Common myeloid progenitor, CD34-positive (primary cell): ENCODE measurements around the gene G6PC3.
A peak's percentile ranks its signal among the peaks of the same experiment; 100 is the strongest.
"Not testable (repeated sequence)": the region's sequence is repeated elsewhere in the genome, so short reads cannot be mapped to it uniquely, and the experiment has no call there.

ENCODE experiments used
- CTCF ChIA-PET: fragments of 350-600 bp; sonication (Branson Sonifier 250); formaldehyde crosslinking; loops from one replicate; lab custom pipeline; 2021; ENCODE audit warnings: antibody characterized with exemption; lab: Charles Lee
- POLR2A ChIA-PET: fragments of 350-600 bp; sonication (Branson Sonifier 250); formaldehyde crosslinking; loops from one replicate; lab custom pipeline; 2021; ENCODE audit warnings: antibody characterized with exemption; lab: Charles Lee
- DNase-seq, 3 donors: peaks; one replicate each; pipeline versions ENCODE4 v3.0.0 to v3.0.0-alpha.2; 2013
- H3K27ac ChIP-seq, 2 experiments: 1 replicate in 1 of 2; 2 replicates in 1 of 2; pipeline ENCODE4 v1.7.0; 2013; ENCODE audit warnings: inconsistent platforms in 2 of 2, low read length in 2 of 2, mild to moderate bottlenecking in 2 of 2, low read depth in 1 of 2, moderate library complexity in 1 of 2; ENCODE audit not compliant: severe bottlenecking in 2 of 2, insufficient read depth in 1 of 2, poor library complexity in 1 of 2
- H3K27me3 ChIP-seq, 5 experiments: replicated peaks in 2 of 5; 1 replicate in 3 of 5; 2 replicates in 2 of 5; pipeline versions ENCODE4 v1.6.1 to v1.7.0; 2013; ENCODE audit warnings: low read length in 4 of 5, mild to moderate bottlenecking in 2 of 5, moderate library complexity in 2 of 5, inconsistent platforms in 1 of 5; ENCODE audit not compliant: insufficient read depth in 5 of 5, control insufficient read depth in 4 of 5
- H3K36me3 ChIP-seq, 4 experiments: 1 replicate in 2 of 4; 2 replicates in 2 of 4; pipeline versions ENCODE4 v1.6.1 to v1.7.0; 2013; ENCODE audit warnings: low read length in 3 of 4, control low read depth in 1 of 4, mild to moderate bottlenecking in 1 of 4; ENCODE audit not compliant: control insufficient read depth in 4 of 4, insufficient read depth in 4 of 4
- H3K4me1 ChIP-seq, 4 experiments: 1 replicate in 3 of 4; 2 replicates in 1 of 4; pipeline versions ENCODE4 v1.6.1 to v1.7.1; 2013; ENCODE audit warnings: low read length in 3 of 4, mild to moderate bottlenecking in 3 of 4, control low read depth in 1 of 4, inconsistent platforms in 1 of 4, moderate library complexity in 1 of 4; ENCODE audit not compliant: control insufficient read depth in 4 of 4, insufficient read depth in 4 of 4; ENCODE audit errors: control extremely low read depth in 1 of 4
- H3K4me3 ChIP-seq, 7 experiments: 1 replicate in 4 of 7; 2 replicates in 3 of 7; pipeline versions ENCODE4 v1.5.1 to v1.7.0; 2013; ENCODE audit warnings: mild to moderate bottlenecking in 7 of 7, low read length in 6 of 7, moderate library complexity in 6 of 7, inconsistent platforms in 2 of 7, low read depth in 2 of 7, control low read depth in 1 of 7; ENCODE audit not compliant: insufficient read depth in 4 of 7, control insufficient read depth in 1 of 7; ENCODE audit errors: extremely low read depth in 1 of 7
- H3K9me3 ChIP-seq, 5 experiments: 1 replicate in 4 of 5; 2 replicates in 1 of 5; pipeline versions ENCODE4 v1.6.1 to v1.7.1; 2013; ENCODE audit warnings: low read length in 4 of 5, mild to moderate bottlenecking in 2 of 5, inconsistent platforms in 1 of 5, low read depth in 1 of 5, moderate library complexity in 1 of 5; ENCODE audit not compliant: control insufficient read depth in 4 of 5, insufficient read depth in 2 of 5; ENCODE audit errors: control extremely low read depth in 1 of 5
- WGBS: methylation state at CpG from one replicate; pipeline ENCODE4 v1.1.5; 2013; ENCODE audit not compliant: insufficient coverage; 5-methylcytosine and 5-hydroxymethylcytosine counted together

The G6PC3 gene

GRCh38 chr17:44094701-44095387, 24.3 kb downstream of the G6PC3 start:
- 95% methylated on average over 5 of the region's 8 CpGs for WGBS
- H3K36me3 ChIP-seq: peaks cover 0 to 24% (median 20%) of the 10 kb centered on the region in 4 experiments
- H3K4me3 ChIP-seq: peak overlapping the region in 4 of 7 experiments; percentile 5 to 70 (median 58)
- peaks cover 0 to 52% (median 36%) of the 10 kb centered on the region in 4 experiments for H3K4me1 ChIP-seq
- H3K9me3 ChIP-seq: no peaks in the 10 kb centered on the region
- DNase-seq: no peak
- peak overlapping the region; percentile 75 to 91 for H3K27ac ChIP-seq
- H3K27me3 ChIP-seq: no peaks in the 10 kb centered on the region
- ChIA-PET POLR2A (interaction anchor here (1.0 to 1.2 kb wide), 2 partner anchors 13 to 21 kb away, joined by 3 to 4 read pairs; no protein-coding TSS in a partner anchor), CTCF (interaction anchor here (1.1 to 2.0 kb wide), 2 partner anchors 9 to 16 kb away, joined by 4 to 8 read pairs; no protein-coding TSS in a partner anchor)

DNA sequence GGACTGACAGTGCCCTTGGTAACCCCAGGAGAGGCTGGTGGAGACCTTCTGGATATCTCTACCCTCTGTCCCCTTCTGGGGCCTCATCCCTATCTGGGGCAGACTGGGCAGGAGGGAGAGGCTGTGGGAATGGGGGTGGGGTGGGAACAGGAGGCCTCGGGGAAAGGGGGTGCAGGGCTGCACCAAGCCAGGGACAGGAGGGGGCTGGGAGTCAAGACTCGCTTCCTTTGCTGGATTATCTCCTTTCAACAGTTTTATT, 24.8 kb downstream of the G6PC3 start:
- no CpG with 5 or more reads among the region's 2 CpGs for WGBS
- H3K4me1 ChIP-seq: peaks cover 0 to 52% (median 36%) of the 10 kb centered on the region in 4 experiments
- peak overlapping the region; percentile 75 to 91 for H3K27ac ChIP-seq
- ChIA-PET POLR2A (interaction anchor here (1.0 to 1.2 kb wide), 2 partner anchors 13 to 20 kb away, joined by 3 to 4 read pairs; no protein-coding TSS in a partner anchor), CTCF (interaction anchor here (1.1 to 2.0 kb wide), 2 partner anchors 9 to 17 kb away, joined by 4 to 8 read pairs; no protein-coding TSS in a partner anchor)
- H3K4me3 ChIP-seq: peak overlapping the region in 5 of 7 experiments; percentile 21 to 70 (median 58)
- peaks cover 0 to 24% (median 20%) of the 10 kb centered on the region in 4 experiments for H3K36me3 ChIP-seq
- DNase-seq: no peak
- H3K27me3 ChIP-seq: no peaks in the 10 kb centered on the region
- no peaks in the 10 kb centered on the region for H3K9me3 ChIP-seq

- peaks cover 0 to 24% (median 20%) of the 10 kb centered on the region in 4 experiments for H3K36me3 ChIP-seq
- DNase-seq: peak; percentile 58 to 85 (median 83)
- no peaks in the 10 kb centered on the region for H3K9me3 ChIP-seq
- peak overlapping the region in 6 of 7 experiments; percentile 21 to 70 (median 58) for H3K4me3 ChIP-seq
- WGBS: 0% methylated on average over 7 of the region's 12 CpGs
- ChIA-PET CTCF (interaction anchor here (1.0 to 2.1 kb wide), 7 partner anchors 10 to 71 kb away, joined by 3 to 8 read pairs (median 4); no protein-coding TSS in a partner anchor), POLR2A (interaction anchor here (1.0 to 1.3 kb wide), 3 partner anchors 9 to 20 kb away, joined by 3 to 5 read pairs (median 4); no protein-coding TSS in a partner anchor)
- H3K27ac ChIP-seq: peak overlapping the region; percentile 75 to 91
- no peaks in the 10 kb centered on the region for H3K27me3 ChIP-seq
- peaks cover 0 to 52% (median 36%) of the 10 kb centered on the region in 4 experiments for H3K4me1 ChIP-seq
Observed at GRCh38 chr17:44095647-44096496, 25.3 kb downstream of the G6PC3 start.

DNA sequence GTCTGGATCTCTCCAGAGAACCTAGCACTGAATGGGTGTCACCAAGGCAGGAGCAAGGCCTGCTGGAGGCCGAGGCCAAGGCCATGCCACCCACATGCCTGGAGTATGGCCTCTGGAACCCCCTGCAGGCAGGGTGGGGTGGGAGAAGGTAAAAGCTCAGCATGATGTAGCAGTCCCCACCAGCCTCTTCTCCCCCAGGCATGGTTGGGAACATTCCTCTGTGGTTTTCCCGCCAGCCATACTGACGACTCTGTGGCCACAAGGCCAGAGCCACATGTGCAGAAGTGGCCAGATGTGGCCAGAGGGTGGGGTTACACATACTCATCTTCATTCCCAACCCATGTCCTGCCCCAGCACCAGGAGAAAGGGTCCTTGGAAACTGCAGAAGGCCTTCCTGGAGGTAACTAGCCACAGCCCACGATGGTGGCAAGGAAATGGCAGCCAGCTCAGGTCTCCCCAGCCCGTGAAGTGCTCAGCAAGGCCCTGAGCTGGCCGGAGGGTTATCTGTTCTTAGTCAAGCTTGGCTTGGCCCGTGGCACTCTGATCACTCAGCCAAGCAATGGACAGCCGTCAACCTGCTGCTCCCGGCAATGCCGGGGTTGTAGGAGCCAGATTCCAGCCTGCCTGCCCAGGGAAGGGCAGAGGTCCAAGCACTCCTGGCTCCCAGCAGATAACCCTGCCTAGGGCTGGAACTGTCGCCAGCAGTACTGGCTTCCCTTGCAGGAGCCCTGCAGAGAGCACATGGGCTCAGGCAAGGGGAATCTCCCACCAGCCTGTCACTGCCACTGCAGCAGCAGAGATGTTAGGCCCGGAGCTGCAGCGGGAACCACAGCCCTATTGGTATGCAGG, 26.8 kb downstream of the G6PC3 start:
- POLR2A ChIA-PET: interaction anchor here (0.6 to 1.3 kb wide), 2 partner anchors 10 to 23 kb away, joined by 3 to 5 read pairs; no protein-coding TSS in a partner anchor
- peak overlapping the region in 1 of 2 experiments; percentile 54 for H3K27ac ChIP-seq
- CTCF ChIA-PET: interaction anchor here (0.6 to 2.6 kb wide), 9 partner anchors 9 to 71 kb away, joined by 3 to 8 read pairs (median 4); no protein-coding TSS in a partner anchor
- H3K4me3 ChIP-seq: no peak overlapping the region
- peaks cover 0 to 13% (median 7%) of the 10 kb centered on the region in 4 experiments for H3K36me3 ChIP-seq
- no peaks in the 10 kb centered on the region for H3K27me3 ChIP-seq
- H3K9me3 ChIP-seq: no peaks in the 10 kb centered on the region
- peak in 1 of 3 donors; percentile 32 for DNase-seq
- WGBS: 76% methylated on average over 12 of the region's 13 CpGs
- peaks cover 0 to 52% (median 36%) of the 10 kb centered on the region in 4 experiments for H3K4me1 ChIP-seq

- H3K9me3 ChIP-seq, H3K27ac ChIP-seq, POLR2A ChIA-PET, H3K4me3 ChIP-seq, DNase-seq, H3K27me3 ChIP-seq: not testable (repeated sequence)
- H3K4me1 ChIP-seq: peaks cover 0 to 39% (median 21%) of the 10 kb centered on the region in 4 experiments
- CTCF ChIA-PET: interaction anchor here (3.4 to 10.3 kb wide), 3 partner anchors 13 to 20 kb away, joined by 13 to 85 read pairs (median 16); no protein-coding TSS in a partner anchor
- peaks cover 0 to 14% (median 4%) of the 10 kb centered on the region in 4 experiments for H3K36me3 ChIP-seq
- WGBS: 94% methylated on average over 3 of the region's 6 CpGs
Observed at GRCh38 chr17:44101858-44102257, 31.3 kb downstream of the G6PC3 start.
